Smooth muscle cell of the brain vasculature (primary cell): ENCODE results near the gene TNFRSF18.
"Not testable (repeated sequence)": the region's sequence is repeated elsewhere in the genome, so short reads cannot be mapped to it uniquely, and the experiment has no call there.

Experiments used
- DNase-seq: peaks from one replicate; pipeline ENCODE4 v3.0.0-alpha.2; 2012; ENCODE audit warnings: low read depth, low spot score

TNFRSF18 gene

DNA sequence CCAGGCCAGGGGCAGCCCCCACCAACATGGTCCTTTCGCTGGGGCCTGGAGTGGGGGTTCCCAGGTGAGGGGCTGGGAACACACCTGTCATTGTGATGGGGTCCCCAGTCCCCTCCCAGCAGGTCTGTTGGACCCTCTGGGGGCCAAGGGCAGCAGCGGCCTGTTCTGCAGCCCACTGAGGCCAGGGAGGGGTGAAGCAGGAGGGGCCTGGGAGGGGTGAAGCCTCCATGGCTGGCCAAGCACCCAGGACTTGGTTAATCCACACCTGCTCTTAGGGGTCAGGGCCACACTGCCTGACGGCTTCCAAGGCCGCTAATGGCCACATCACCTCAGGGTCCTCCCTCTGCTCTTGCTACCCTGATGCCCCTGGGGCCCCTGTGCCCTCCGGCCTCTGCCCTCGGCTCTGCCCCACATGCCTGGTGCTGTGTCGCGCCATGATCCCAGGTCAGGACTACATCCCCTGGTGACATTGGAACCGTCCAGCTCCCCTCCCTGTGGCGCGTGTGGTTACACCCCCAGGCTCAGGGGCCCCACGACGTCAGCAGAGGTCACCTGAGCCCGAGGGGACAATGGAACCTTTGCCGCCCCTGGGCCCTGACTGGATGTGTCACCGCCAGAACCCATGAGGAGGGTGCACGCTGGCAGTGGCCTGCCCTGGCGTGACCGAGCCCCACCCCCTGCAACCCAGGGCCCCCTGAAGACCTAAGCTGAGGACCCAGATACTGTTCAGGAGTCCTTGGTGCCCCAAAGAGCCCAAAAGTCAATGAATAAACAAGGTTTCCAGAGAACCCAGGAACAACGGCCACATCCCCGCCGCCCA is 7.0 kb downstream of the TNFRSF18 start:
- no peak for DNase-seq

DNA sequence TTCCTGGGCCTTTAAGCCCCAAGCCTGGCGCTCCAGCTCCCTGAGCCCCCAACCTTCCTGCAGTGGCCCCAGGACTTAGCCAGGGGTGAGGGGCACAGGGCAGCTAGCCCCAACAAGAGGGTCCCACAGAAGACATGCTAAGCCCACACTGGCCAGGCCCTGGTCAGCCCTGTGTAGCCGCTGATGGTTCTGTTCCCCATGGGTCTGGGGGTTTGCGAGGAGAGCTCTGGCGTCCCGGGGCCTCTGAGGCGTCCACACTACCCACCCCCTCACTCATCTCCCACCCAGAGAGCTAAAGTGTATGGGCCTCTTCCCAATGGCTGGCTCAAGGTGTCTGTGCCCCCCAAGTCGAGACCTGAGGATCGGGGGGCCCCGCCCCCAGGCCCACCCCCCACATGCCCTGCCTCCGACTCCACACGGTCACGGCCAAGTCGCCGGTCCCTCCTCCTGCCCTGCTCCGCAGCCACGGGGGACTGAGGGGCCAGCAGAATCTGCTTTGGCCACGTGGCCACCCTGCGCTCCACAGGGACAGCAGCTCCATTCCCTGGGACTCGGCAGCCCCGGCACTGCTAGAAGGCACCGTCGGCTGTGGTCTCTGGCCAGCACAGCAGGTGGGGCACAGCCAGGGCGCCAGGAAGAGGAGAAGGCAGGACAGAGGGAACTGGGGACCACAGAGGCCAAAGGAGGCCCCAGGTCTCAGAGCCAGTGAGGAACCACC is 7.8 kb downstream of the TNFRSF18 start:
- no peak for DNase-seq

DNA sequence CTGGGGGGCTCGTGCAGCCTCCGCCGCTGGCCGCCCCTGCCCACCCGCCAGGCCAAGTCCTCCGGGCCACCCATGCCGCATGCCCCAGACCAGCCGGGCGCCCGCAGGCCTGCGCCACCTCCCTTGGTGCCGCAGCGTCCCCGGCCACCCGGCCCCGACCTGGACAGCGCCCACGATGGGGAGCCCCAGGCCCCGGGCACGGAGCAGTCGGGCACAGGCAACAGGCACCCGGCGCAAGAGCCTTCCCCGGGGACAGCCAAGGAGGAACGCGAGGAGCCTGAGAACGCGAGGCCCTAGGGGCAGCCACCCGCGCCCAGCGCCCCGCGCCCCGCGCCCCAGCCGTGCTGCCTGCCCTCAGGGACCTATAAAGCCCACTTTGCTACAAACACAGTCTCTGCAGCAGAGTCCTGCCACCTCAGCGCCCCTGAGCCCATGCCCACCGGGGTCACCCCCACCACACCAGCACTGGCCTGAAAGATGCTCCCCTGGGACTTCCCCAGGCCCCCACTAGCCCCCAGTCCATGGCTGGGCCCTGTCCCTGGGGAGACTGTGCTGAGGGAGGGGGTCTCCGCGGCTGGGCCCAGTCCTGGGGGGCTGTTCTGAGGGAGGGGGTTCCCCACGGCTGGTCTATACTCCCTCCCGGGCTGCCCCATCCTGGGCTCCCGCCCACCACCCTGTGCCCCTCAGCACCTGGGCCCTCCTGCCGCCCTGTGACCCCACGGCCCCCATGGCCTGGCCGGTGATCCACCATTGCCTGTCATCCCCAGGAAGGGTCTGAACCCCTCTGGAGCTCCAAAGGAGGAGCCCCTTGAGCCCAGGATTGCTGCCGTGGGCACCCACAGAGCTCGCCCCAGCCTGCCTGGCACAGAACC is 8.6 kb downstream of the TNFRSF18 start:
- no peak for DNase-seq

DNA sequence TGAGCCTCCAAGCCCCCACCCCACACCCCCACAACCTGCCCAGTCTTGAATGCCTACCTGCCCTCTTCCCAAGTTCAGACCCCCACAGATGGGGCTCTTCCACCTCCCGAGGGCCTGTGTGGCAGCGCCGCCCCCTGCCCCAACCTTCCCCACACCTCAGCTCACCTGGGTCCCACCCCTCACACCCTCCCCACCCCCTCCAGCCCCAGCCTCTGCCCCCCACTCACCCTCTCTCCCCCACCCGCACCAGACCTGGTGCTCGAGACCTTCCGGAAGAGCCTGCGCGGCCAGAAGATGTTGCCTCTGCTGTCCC is 9.2 kb downstream of the TNFRSF18 start:
- no peak for DNase-seq

DNA sequence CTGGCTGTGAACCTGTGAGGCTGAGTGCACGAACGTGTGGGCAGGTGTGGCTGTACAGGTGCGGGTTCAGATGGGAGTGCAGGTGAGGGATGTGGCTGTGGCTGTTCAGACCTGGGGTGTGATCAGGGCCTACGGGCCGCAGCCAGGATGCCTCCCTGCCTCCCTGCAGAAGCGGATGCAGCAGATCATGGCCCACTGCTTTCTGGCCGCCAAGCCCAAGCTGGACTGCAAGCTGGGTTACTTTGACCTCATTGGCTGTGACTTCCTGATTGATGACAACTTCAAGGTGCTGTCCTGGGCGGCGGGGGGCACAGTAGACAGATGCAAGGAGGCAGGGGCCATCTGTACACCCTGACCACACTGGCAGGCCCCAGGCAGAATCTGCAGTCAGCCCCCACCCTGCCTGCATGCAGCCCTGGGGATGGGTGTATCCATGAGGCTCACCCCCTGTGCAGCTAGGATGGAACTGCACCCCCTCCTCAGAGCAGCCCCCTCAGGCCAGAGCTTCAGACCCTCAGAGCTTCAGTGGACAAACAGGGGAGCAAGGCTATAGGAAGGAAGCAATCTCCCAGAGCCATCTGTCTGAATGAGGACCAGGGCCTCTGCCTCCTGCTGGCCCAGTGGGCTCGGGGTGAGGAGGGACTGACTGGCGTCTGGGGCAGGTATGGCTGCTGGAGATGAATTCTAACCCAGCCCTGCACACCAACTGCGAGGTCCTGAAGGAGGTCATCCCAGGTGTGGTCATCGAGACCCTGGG is 9.8 kb downstream of the TNFRSF18 start:
- DNase-seq = no peak

DNA sequence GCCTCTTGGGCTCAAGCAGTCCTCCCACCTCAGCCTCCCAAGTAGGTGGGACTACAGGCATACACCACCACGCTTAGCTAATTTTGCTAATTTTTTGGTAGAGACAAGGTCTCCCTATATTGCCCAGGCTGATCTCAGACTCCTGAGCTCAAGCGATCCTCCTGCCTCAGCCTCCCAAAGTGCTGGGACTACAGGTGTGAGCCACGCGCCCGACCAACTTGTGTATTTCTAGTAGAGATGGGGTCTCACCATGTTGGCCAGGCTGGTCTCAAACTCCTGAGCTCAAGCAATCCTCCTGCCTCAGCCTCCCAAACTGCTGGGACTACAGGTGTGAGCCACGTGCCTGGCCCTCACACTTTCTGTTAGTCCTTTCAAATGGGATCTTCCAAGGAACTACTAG is 10.7 kb downstream of the TNFRSF18 start:
- DNase-seq = not testable (repeated sequence)

DNA sequence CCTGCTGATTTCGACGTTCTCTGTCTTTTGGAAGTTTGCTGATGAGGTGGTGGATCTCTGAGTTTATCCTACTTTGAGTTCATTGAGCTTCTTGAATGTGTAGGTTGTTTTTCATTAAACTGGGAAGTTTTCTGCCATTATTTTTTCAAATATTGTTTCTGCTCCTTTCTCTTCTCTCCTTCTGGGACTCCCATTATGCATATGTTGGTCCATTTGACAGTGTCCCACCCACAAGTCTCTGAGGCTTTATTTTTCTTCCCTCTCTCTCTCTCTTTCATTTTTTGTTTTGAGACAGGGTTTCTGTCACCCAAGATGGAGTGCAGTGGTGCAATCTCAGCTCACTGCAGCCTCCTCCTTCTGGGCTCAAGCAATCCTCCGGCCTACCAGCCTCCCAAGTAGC is 11.7 kb downstream of the TNFRSF18 start:
- DNase-seq = no peak

DNA sequence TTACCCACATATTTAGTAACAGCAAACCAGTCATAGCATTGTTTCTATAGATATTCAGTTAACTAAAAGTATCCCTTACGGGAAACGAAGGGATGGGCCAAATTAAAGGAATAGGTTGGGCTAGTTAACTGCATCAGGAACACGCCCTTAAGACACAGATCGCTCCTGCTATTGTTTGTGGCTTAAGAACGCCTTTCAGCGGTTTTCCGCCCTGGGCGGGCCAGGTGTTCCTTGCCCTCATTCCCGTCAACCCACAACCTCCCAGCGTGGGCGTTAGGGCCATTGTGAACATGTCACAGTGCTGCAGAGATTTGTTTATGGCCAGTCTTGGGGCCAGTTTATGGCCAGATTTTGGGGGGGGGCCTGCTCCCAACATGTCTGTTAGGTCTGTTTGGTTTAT is 14.7 kb downstream of the TNFRSF18 start:
- DNase-seq = no peak

DNA sequence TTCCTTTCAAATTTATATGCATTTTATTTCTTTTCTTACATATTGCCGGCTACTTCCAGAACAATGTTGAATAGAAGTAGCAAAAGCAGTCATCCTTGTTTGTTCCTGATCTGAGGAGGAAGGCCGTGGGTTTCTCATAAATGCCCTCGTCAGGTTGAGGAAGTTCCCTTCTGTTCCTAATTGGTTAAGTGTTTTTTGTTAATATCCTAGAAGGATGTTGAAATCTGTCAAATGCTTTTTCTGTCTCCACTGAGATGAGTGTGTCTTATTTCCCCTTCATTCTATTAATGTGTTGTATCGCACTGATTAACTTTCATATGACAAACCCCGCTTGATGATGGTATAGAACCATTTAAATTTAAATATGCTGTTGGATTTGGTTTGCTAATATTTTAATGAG is 17.3 kb downstream of the TNFRSF18 start:
- DNase-seq = no peak

DNA sequence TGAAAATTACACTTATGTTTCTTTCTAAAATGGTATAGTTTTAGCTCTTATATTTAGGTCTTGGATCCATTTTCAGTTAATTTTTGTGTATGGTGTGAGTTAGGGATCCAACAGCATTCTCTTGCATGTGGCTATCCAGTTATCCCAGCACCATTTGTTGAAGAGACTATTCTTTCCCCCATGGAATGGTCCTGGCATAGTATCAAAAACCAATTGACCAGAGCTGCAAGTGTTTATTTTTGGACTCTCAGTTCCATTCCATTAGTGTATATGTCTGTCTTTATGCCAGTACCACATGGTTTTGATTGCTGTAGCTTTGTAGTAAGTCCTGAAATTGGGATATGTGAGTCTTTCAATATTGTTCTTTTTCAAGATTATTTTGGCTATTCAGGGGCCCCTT is 18.5 kb downstream of the TNFRSF18 start:
- DNase-seq = no peak

DNA sequence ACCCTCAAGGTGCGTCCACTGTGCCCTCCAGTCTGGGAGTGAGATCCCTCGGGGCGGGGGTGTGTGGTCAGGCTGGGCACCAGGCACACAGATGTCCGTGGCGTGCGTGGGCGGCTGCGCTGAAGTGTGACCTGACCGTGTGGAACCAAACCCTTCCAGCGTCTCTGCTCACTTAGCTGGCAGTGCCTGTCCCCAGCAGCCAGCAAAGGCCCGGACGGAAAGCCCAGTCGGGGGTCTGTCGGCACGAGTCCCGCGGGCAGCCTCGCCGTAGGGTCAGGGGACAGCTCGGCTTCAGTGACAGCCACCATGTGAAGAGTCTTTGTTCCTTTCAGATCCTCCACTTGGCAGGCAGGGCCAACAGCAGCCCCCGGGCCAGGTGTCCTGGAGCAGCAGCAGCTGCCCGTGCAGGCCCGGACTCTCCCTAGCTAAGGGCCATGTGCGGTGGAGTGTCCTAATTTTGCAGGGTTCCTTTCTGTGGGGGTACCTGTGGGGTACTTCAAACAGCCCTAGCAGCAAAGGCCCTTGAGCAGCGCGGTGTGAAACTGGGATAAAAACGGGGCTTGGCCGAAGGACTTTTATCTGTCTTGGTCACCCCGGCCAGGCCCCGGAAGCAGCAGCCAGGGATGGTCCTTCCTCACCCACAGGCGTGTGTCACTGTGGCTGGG is 21.2 kb downstream of the TNFRSF18 start:
- no peak for DNase-seq

DNA sequence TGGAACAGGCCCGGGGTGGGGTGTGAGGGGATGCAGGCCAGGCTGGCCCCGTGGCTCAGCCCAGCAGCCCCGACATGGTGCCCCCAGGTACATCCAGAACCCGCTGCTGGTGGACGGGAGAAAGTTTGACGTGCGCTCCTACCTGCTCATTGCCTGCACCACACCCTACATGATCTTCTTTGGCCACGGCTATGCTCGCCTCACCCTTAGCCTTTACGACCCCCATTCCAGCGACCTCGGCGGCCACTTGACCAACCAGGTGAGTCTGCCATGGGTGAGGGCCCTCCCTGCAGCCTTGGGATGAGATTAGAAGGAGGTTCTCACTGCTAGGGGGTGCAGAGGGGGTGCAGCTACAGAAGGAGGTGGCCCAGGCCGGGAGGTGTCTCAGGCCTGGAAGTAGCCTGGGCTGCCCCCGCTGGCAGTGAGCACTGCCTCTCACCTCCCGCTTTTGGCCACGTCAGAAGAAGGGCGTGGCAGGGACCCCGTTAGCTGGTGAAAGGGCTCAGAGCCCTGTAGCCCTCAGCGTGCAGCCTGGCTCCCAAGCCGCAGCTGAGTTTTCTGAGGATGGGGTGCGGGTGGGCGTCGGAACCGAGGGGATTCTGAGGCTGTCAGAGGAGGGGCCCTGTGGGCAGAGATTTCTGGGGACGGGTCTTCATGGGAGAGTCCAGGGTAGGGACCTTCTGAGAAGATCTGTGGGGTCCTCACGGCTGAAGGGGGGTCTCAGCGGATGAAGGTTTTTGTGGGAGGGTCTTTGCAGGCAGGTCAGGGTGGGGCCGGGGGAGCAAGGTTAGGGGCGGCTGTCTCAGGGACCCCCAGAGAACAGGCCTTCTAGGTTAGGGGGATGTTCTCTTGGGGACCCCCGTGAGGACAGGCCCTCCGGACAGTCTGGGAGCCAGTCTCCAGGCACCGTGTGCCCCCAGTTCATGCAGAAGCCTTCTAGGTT is 22.3 kb downstream of the TNFRSF18 start:
- DNase-seq = no peak

DNA sequence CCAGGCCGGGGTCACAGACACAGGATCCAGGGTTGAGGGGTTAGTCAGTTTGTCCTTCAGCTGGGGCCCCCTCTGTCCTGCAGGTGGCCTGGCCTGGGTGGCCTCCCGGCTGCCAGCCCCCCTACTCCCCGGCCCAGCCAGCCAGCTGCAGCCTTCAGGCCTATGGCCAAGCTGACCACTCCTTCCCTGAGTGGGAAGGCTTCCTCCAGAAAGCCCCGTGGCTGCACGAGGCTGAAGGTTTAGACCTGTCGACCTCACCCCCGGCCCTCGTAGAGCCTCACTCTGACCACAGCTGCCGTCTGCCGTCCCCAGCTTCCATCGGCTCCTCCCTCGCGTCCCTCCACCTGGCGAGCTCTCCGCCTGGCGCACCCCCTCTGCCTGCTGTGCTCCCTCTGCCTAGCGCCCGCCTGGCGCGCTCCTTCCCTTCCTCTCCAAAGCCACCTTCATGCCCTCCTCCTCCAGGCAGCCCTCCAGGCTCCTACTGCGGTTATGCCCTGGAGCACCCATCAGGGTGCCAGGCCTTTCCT is 23.1 kb downstream of the TNFRSF18 start:
- no peak for DNase-seq

DNA sequence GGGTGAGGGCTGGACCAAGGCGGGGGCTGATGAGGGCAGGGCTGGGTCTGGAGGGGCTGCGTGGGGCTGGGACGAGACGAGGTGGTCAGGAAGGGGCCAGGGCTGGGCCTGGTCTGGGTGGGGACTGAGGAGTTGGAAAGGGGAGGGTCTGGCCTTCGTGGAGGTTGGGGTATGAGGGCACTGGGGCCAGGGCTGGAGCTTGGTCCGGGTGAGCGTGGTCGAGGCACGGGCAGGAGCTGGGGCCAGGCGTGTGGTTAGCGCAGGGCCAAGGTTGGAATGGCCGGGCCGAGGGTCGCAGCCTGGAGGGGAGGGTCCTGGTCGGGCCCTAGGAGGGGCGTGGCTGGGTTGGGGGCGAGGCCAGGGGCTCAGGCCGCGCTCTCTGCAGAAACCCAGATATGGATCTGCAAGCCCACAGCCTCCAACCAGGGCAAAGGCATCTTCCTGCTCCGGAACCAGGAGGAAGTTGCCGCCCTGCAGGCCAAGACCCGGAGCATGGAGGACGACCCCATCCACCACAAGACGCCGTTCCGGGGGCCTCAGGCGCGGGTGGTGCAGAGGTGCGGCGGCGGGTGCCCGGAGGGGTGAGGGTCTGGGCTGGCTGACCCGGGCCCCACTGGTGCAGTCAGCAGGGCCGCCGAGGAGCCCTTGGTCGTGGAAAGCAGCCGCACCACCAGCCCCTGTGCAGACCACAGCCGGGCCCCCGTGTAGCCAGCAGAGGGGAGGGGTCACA is 23.7 kb downstream of the TNFRSF18 start:
- no peak for DNase-seq

DNA sequence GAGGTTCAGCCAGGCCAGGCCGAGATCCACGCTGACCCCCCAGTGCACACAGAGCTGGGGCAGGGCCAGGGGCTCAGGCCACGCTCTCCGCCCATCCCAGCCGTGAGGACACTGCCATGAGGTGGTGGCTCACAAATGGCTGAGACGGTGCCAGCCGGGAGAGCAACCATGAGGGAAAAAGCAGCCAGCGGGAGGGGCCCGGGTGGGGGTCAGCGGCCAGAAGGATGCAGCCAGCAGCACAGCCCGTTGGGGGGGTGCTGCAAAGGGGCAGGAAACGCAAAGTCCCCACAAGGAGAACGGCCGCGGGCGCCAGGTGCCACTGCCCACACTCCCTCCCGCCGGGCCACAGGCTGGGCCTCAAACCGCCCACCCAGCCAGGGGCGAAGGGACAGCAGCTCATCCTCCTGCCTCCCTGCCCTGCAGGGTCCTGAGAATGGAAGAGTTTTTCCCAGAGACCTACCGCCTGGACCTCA is 24.4 kb downstream of the TNFRSF18 start:
- no peak for DNase-seq

DNA sequence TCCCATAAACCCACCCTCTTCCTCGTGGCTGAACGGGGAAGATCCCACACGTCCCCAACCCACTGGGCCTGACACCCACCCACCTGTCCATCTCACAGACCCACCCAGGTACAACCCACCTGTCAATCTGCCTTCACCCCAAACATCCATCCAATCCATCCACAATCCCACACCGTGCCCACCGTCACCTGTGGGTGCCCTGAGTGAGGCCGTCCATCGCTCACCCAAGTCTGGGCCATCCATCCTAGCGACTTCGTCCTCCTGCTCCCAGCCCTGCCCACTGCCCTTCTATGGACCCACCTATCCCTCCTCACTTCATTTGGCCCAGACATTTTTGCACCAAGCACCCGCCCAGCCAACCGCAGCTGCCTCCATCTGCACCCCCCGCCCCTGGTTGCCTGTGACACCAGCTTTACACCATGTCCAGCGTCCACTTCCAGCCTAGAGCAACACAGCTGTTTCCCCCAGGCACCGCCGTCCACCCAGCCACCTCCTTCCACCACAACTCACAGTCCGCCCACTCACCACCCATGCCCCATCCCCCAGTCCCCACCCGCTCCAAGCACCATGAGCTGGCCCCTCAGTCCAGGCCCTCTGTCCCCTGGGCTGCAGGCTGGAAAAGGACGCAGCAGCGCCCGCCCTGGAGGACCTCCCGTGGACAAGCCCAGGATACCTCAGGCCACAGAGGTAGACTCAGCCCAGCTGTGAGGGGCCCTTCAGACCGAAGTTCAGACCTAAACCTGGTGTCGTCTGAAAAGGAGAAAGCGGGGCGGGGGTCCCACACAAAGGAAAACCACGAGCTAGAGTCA is 25.1 kb downstream of the TNFRSF18 start:
- DNase-seq = no peak

DNA sequence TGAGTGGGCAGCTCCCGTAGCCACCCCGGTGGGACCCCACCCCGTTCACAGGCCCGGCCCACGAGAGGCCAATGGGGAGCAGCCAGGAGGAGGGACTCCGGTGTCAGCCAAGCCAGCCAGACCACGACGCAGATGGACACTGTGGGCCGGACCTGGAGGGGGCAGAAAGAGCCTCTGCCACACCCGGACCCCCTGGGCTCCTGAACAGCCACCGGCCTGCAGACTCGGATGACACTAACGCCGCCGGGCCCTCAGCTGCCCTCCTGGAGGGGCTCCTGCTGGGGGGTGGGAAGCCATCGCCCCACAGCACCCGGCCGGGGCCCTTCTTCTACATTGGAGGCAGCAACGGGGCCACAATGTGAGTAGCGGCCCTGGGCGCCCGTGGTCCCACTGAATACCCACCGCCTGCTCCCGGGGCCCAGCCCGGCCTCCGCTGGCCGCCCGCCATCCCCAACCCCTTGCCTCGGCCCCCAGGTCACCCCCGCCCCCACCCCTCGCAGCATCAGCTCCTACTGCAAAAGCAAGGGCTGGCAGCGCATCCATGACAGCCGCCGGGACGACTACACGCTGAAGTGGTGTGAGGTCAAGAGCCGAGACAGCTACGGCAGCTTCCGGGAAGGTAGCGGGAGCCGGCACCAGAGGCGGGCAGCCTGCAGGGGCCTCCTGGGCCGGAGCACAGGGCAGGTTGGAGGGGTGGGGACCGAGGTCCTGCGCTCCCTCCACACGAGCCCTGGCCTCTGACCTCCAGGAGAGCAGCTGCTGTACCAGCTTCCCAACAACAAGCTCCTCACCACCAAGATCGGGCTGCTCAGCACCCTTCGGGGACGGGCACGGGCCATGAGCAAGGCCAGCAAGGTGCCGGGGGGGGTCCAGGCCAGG is 26.2 kb downstream of the TNFRSF18 start:
- DNase-seq = no peak
